HepG2 (cell line): ENCODE measurements around the gene QDPR. TPM values are rescaled to one million over a fixed set of nuclear protein-coding genes. Genes with fewer than 3 reads are reported as not detected.

Source experiments
- BRD4 ChIP-seq: sonication (generic); formaldehyde crosslinking; IDR thresholded peaks from 2 replicates; pipeline ENCODE4 v1.4.0; 2020; ENCODE audit warnings: missing genetic modification reagents
- CBFB ChIP-seq: sonication (generic); formaldehyde crosslinking; IDR thresholded peaks from 2 replicates; pipeline ENCODE4 v1.4.0; 2020; ENCODE audit warnings: missing genetic modification reagents
- FOXP1 ChIP-seq, 2 experiments: fragments of 450-650 bp in 1 of 2; IDR thresholded peaks; 2 replicates each; pipeline ENCODE4 v1.6.1; 2017 to 2018; ENCODE audit warnings: antibody characterized with exemption in 1 of 2
- HIVEP1 ChIP-seq: sonication (generic); formaldehyde crosslinking; IDR thresholded peaks from 2 replicates; pipeline ENCODE4 v1.4.0; 2020; ENCODE audit warnings: mild to moderate bottlenecking, missing genetic modification reagents
- JARID2 ChIP-seq: sonication (generic); formaldehyde crosslinking; IDR thresholded peaks from 2 replicates; pipeline ENCODE4 v1.8.1; 2023; ENCODE audit warnings: missing genetic modification reagents, inconsistent platforms; ENCODE audit not compliant: insufficient replicate concordance
- KLF13 ChIP-seq: sonication (generic); formaldehyde crosslinking; IDR thresholded peaks from 2 replicates; pipeline ENCODE4 v1.4.0; 2020; ENCODE audit warnings: mild to moderate bottlenecking, missing genetic modification reagents
- MXD1 ChIP-seq: sonication (generic); formaldehyde crosslinking; IDR thresholded peaks from 2 replicates; pipeline ENCODE4 v1.4.0; 2020; ENCODE audit warnings: mild to moderate bottlenecking, missing genetic modification reagents
- PAF1 ChIP-seq: IDR thresholded peaks from 2 replicates; pipeline ENCODE4 v1.6.1; 2016; ENCODE audit warnings: missing genetic modification reagents, missing compliant biosample characterization
- PLRG1 ChIP-seq: fragments of 450-650 bp; conservative IDR thresholded peaks from 2 replicates; pipeline ENCODE4 v1.6.1; 2016
- RAD21 ChIP-seq: fragments of 450-650 bp; formaldehyde crosslinking; IDR thresholded peaks from 2 replicates; pipeline ENCODE4 v1.5.0; 2020; ENCODE audit warnings: mild to moderate bottlenecking
- RARA ChIP-seq: IDR thresholded peaks from 2 replicates; pipeline ENCODE4 v1.6.1; 2016; ENCODE audit warnings: missing genetic modification reagents, missing compliant biosample characterization
- REL ChIP-seq: sonication (generic); formaldehyde crosslinking; conservative IDR thresholded peaks from 2 replicates; pipeline ENCODE4 v1.8.0; 2022; ENCODE audit warnings: mild to moderate bottlenecking, missing genetic modification reagents, moderate library complexity
- ZC3H13 ChIP-seq: sonication (generic); formaldehyde crosslinking; IDR thresholded peaks from 2 replicates; pipeline ENCODE4 v1.8.1; 2023; ENCODE audit warnings: mild to moderate bottlenecking, missing genetic modification reagents, moderate library complexity
- ZNF567 ChIP-seq: sonication (generic); formaldehyde crosslinking; IDR thresholded peaks from 2 replicates; pipeline ENCODE4 v1.8.1; 2023; ENCODE audit warnings: mild to moderate bottlenecking, missing genetic modification reagents, borderline replicate concordance
- ZNF646 ChIP-seq: sonication (generic); formaldehyde crosslinking; IDR thresholded peaks from 2 replicates; pipeline ENCODE4 v1.9.0; 2021; ENCODE audit warnings: mild to moderate bottlenecking, missing genetic modification reagents
- ZNF883 ChIP-seq: sonication (generic); formaldehyde crosslinking; IDR thresholded peaks from 2 replicates; pipeline ENCODE4 v1.5.1; 2020; ENCODE audit warnings: mild to moderate bottlenecking, missing genetic modification reagents; ENCODE audit errors: not compliant biosample characterization
- ZSCAN21 ChIP-seq: sonication (generic); formaldehyde crosslinking; IDR thresholded peaks from 2 replicates; pipeline ENCODE4 v1.8.0; 2022; ENCODE audit warnings: mild to moderate bottlenecking, missing genetic modification reagents, moderate library complexity, borderline replicate concordance
- polyA plus RNA-seq, 8 experiments: library from polyadenylated mRNA; depleted of rRNA in 3 of 8; stranded (reverse) in 7 of 8; unstranded in 1 of 8; fragments of >200 nt; fragmentation: Illumina TruSeq in 4 of 8; extraction: Trizol in 4 of 8; gene quantifications; 2 replicates each; pipeline versions ENCODE4 v1.2.1 to v1.2.3, GENCODE V29; 2011 to 2016; ENCODE audit warnings: low read depth in 4 of 8, missing spikeins in 1 of 8, mixed read lengths in 1 of 8; ENCODE audit not compliant: insufficient read depth in 1 of 8
- total RNA-seq, 5 experiments: library from RNA; depleted of rRNA; stranded (reverse); fragments of >200 nt; fragmentation: Illumina TruSeq; extraction: Trizol; gene quantifications; 2 replicates each; pipeline ENCODE4 v1.2.3, GENCODE V29; 2016; ENCODE audit warnings: low read depth in 1 of 5
- TF ChIP-seq, protein P1 (sequence below): sonication (generic); formaldehyde crosslinking; IDR thresholded peaks from 2 replicates; pipeline ENCODE4 v1.4.0; 2020; ENCODE audit warnings: mild to moderate bottlenecking, low read depth, missing genetic modification reagents
- TF ChIP-seq, protein P2 (sequence below): sonication (generic); formaldehyde crosslinking; IDR thresholded peaks from 2 replicates; pipeline ENCODE4 v1.8.0; 2022; ENCODE audit warnings: mild to moderate bottlenecking, missing genetic modification reagents; ENCODE audit not compliant: insufficient replicate concordance

QDPR gene
- total and polyA plus RNA-seq, 2 of the 13 experiments (the other 11 are each of a cell fraction or from before 2014, with no cell fraction given), result 9.9 to 95.5 TPM

DNA sequence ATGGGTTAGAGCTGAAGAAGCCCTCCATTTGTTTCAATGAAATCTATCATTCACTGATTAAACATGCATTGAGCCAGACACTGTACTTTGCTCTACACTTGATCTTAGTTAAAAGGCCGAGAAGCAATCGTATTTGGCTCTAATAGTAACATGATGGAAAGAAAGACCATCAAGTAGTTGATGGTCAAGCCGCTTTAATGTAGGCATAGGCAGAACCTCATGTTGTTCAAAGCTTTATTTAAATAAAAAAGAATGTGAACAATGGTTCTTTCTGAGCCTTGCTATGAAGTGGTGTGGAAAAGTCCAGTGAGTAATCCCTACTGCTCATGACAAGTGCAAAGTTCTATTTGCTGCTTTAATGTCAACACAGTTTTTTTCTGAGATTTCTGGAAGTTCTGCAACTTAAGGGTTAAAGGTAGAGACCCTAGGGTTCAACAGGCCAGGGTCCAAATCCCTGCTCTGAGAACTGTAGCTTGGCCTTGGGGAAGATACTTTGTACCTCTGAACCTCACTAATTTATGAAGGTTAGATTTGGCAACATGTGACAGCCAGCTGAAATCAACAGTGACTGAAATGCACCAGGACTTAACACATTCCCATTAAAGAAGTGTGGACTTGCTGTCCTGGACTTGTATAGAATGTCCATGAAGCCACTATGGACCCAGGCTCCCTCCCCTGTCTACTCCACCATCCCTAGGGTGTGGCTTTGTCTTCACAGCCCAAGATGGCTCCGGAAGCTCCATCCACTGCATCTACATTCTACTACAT, 47.2 kb upstream of the QDPR start (continued):
- TF ChIP-seq, protein P1, sequence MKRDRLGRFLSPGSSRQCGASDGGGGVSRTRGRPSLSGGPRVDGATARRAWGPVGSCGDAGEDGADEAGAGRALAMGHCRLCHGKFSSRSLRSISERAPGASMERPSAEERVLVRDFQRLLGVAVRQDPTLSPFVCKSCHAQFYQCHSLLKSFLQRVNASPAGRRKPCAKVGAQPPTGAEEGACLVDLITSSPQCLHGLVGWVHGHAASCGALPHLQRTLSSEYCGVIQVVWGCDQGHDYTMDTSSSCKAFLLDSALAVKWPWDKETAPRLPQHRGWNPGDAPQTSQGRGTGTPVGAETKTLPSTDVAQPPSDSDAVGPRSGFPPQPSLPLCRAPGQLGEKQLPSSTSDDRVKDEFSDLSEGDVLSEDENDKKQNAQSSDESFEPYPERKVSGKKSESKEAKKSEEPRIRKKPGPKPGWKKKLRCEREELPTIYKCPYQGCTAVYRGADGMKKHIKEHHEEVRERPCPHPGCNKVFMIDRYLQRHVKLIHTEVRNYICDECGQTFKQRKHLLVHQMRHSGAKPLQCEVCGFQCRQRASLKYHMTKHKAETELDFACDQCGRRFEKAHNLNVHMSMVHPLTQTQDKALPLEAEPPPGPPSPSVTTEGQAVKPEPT, result 0 out of 2 replicates have a peak, but pooled peaks have one; percentile 51
- TF ChIP-seq RARA (CRISPR knock-in tag) (peak; percentile 95), MXD1 (CRISPR knock-in tag) (no peak), PLRG1 (no peak), PAF1 (no peak), RAD21 (CRISPR knock-in tag) (no peak), ZC3H13 (CRISPR knock-in tag) (no peak), ZNF646 (no peak), ZSCAN21 (no peak; the same call in 1 of the 2 replicates), CBFB (no peak; the same call in 1 of the 2 replicates), FOXP1 (IDR thresholded peaks at IDR 0.05) (peak; percentile 55; the same call in 1 of the 2 replicates), FOXP1 (CRISPR knock-in tag; IDR thresholded peaks at IDR 0.05) (peak; percentile 93), ZNF883 (CRISPR knock-in tag) (no peak), ZNF567 (CRISPR knock-in tag) (0 out of 2 replicates have a peak, but pooled peaks have one; percentile 68), HIVEP1 (CRISPR knock-in tag) (no peak), KLF13 (no peak), REL (CRISPR knock-in tag) (no peak), BRD4 (no peak), JARID2 (CRISPR knock-in tag) (no peak)
- TF ChIP-seq, protein P2, sequence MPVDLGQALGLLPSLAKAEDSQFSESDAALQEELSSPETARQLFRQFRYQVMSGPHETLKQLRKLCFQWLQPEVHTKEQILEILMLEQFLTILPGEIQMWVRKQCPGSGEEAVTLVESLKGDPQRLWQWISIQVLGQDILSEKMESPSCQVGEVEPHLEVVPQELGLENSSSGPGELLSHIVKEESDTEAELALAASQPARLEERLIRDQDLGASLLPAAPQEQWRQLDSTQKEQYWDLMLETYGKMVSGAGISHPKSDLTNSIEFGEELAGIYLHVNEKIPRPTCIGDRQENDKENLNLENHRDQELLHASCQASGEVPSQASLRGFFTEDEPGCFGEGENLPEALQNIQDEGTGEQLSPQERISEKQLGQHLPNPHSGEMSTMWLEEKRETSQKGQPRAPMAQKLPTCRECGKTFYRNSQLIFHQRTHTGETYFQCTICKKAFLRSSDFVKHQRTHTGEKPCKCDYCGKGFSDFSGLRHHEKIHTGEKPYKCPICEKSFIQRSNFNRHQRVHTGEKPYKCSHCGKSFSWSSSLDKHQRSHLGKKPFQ, result no peak
